GM23338 (cell line): ENCODE data around the gene BRD3. TPM values are rescaled to one million over a fixed set of nuclear protein-coding genes. Genes with fewer than 3 reads are reported as not detected.

Experiments
- ATAC-seq: fragments of 200-7000 bp; cut with Tn5 transposase; 3 replicates; pipeline ENCODE4 v1.9.1; 2020
- DNase-seq: peaks from one replicate; pipeline ENCODE4 v3.0.0-alpha.2; 2015; ENCODE audit warnings: low spot score
- H2AFZ ChIP-seq: fragments of 200-600 bp; sonication (generic); 2 replicates; pipeline ENCODE4 v1.8.0; 2016; ENCODE audit warnings: antibody characterized with exemption, mild to moderate bottlenecking, moderate library complexity
- H3F3A ChIP-seq: fragments of 200-600 bp; sonication (generic); replicated peaks from 2 replicates; pipeline ENCODE4 v1.8.0; 2017; ENCODE audit warnings: antibody characterized with exemption, mixed run types, low read depth
- H3K27ac ChIP-seq: fragments of 200-600 bp; sonication (generic); 2 replicates; pipeline ENCODE4 v1.6.1; 2016; ENCODE audit warnings: low read depth
- H3K27me3 ChIP-seq: fragments of 200-600 bp; sonication (generic); 2 replicates; pipeline ENCODE4 v1.8.0; 2016; ENCODE audit warnings: mild to moderate bottlenecking, mixed run types, moderate library complexity; ENCODE audit not compliant: insufficient read depth
- H3K36me3 ChIP-seq: fragments of 200-600 bp; sonication (generic); 2 replicates; pipeline ENCODE4 v1.8.0; 2016; ENCODE audit warnings: mild to moderate bottlenecking; ENCODE audit not compliant: insufficient read depth
- H3K4me1 ChIP-seq: fragments of 200-600 bp; sonication (generic); 2 replicates; pipeline ENCODE4 v1.8.0; 2016; ENCODE audit warnings: mild to moderate bottlenecking, moderate library complexity; ENCODE audit not compliant: insufficient read depth
- H3K4me2 ChIP-seq: fragments of 200-600 bp; sonication (generic); 2 replicates; pipeline ENCODE4 v1.7.1; 2017; ENCODE audit warnings: mixed run types
- H3K4me3 ChIP-seq: fragments of 200-600 bp; sonication (generic); 2 replicates; pipeline ENCODE4 v1.6.1; 2016; ENCODE audit warnings: mixed run types
- H3K79me2 ChIP-seq: fragments of 200-600 bp; sonication (generic); replicated peaks from 2 replicates; pipeline ENCODE4 v1.8.0; 2017; ENCODE audit warnings: mild to moderate bottlenecking; ENCODE audit not compliant: insufficient read depth
- H3K9me2 ChIP-seq: fragments of 200-600 bp; sonication (generic); 2 replicates; pipeline ENCODE4 v1.8.0; 2017; ENCODE audit not compliant: insufficient read depth
- H4K20me1 ChIP-seq: fragments of 200-600 bp; sonication (generic); replicated peaks from 2 replicates; pipeline ENCODE4 v1.8.0; 2017; ENCODE audit warnings: mild to moderate bottlenecking; ENCODE audit not compliant: insufficient read depth
- H3K27ac Mint-ChIP-seq: 2 replicates; pipeline ENCODE4 v1.8.0; 2020; ENCODE audit warnings: inconsistent platforms, mild to moderate bottlenecking, moderate library complexity, mixed read lengths
- H3K27me3 Mint-ChIP-seq: 3 replicates; pipeline ENCODE4 v1.8.0; 2022; ENCODE audit warnings: low read depth, mild to moderate bottlenecking, moderate library complexity, mixed read lengths, inconsistent platforms; ENCODE audit not compliant: insufficient read depth, poor library complexity
- H3K36me3 Mint-ChIP-seq: 3 replicates; pipeline ENCODE4 v1.8.0; 2021; ENCODE audit warnings: low read depth, mild to moderate bottlenecking, inconsistent platforms, moderate library complexity, mixed read lengths
- H3K4me1 Mint-ChIP-seq: 3 replicates; pipeline ENCODE4 v1.8.0; 2020; ENCODE audit warnings: mild to moderate bottlenecking, inconsistent platforms, mixed read lengths
- H3K4me3 Mint-ChIP-seq: 3 replicates; pipeline ENCODE4 v1.8.0; 2021; ENCODE audit warnings: moderate library complexity, mild to moderate bottlenecking, inconsistent platforms, mixed read lengths
- H3K9me3 Mint-ChIP-seq: 3 replicates; pipeline ENCODE4 v1.8.0; 2020; ENCODE audit warnings: moderate library complexity, mild to moderate bottlenecking, inconsistent platforms, mixed read lengths
- CTCF ChIP-seq, 2 experiments: fragments of 200-600 bp in 1 of 2; sonication (generic) in 1 of 2; conservative IDR thresholded peaks; 2 replicates each; pipeline versions ENCODE4 v1.5.1 to v1.6.1; 2016 to 2017; ENCODE audit warnings: antibody characterized with exemption in 2 of 2, low read depth in 2 of 2, mild to moderate bottlenecking in 2 of 2, moderate library complexity in 1 of 2
- REST ChIP-seq: IDR thresholded peaks from one replicate; pipeline ENCODE4 v1.6.1; 2018; ENCODE audit warnings: antibody characterized with exemption; ENCODE audit not compliant: unreplicated experiment
- ZNF462 ChIP-seq: fragments of 250-450 bp; sonication (Bioruptor Pico); IDR thresholded peaks from 2 replicates; pipeline ENCODE4 v1.5.0; 2020; ENCODE audit warnings: mild to moderate bottlenecking, moderate library complexity
- polyA plus RNA-seq: library from polyadenylated mRNA; unstranded; fragments of >200 nt; fragmentation: Nextera tagmentation; extraction: Ambion mirVana; gene quantifications from 2 replicates; pipeline ENCODE4 v1.2.1, GENCODE V29; 2016
- total RNA-seq: library from RNA; depleted of rRNA; stranded (reverse); fragments of >200 nt; shearing (Covaris generic); gene quantifications from 2 replicates; pipeline ENCODE4 v1.2.3, GENCODE V29; 2014

The BRD3 gene
- total and polyA plus RNA-seq, 2 experiments from 2014 or later, result 46.0 to 88.0 TPM

GRCh38 chr9:133995012-133995896, 72.6 kb downstream of the BRD3 start (continued):
- TF ChIP-seq ZNF462 (CRISPR knock-in tag), result no peak

DNA sequence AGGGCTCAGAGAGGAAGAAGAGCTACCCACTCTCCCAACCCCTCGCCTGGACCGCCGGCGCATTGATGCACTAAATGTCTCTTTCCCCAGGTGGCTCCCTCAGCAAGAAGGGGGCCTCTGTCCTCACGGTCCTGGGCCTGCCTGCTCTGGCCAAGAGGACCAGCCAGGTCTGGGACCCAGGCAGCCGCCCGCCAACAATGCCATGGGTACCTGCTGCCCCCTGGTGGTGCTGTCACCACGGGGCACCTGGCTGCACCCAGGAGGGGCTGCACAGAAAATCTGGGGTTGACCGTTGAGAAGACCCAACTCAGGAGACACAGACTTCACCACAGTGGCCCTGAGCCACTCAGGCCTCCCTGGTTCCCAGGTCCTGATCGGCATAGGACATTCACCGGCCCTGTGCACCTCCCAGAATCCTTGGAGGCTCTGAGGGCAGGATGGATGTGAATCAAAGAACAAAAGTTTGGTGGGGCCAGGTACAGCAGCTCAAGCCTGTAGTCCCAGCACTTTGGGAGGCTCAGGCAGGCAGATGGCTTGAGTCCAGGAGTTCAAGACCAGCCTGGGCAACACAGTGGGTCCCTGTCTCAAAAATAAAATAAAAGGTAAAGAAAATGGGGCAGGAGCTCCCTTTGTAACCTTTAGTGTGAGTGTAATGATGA, 73.3 kb downstream of the BRD3 start:
- TF ChIP-seq REST, result no peak
- peak; percentile 86 to 99 for TF ChIP-seq CTCF (conservative IDR thresholded peaks at IDR 0.05; ENCODE audit: low read depth in 2 of 2)
- no peaks in the 10 kb centered on the region; the same call in 2 of the 3 replicates for H3K9me3 Mint-ChIP-seq
- H3K27me3 ChIP-seq, result no peaks in the 10 kb centered on the region
- ATAC-seq (peak; percentile 65), DNase-seq (peak; percentile 86)
- H3K4me2 ChIP-seq, result peak overlapping the region; percentile 99; the same call in 1 of the 2 replicates
- no peaks in the 10 kb centered on the region for H3K36me3 Mint-ChIP-seq
- no peak overlapping the region for H3K27ac ChIP-seq
- H3F3A ChIP-seq, result 0 out of 2 replicates have a peak, but pooled peaks cover 4% of the 10 kb centered on the region
- H3K4me3 ChIP-seq, result no peak overlapping the region
- H3K4me1 ChIP-seq, result peaks cover 17% of the 10 kb centered on the region; the same call in 1 of the 2 replicates
- H3K9me2 ChIP-seq, result no peaks in the 10 kb centered on the region
- H3K4me3 Mint-ChIP-seq, result peak overlapping the region; percentile 26; the same call in 2 of the 3 replicates
- no peaks in the 10 kb centered on the region; the same call in 1 of the 2 replicates for H4K20me1 ChIP-seq
- peaks cover 18% of the 10 kb centered on the region for H3K79me2 ChIP-seq
- H3K27me3 Mint-ChIP-seq, result peaks cover 14% of the 10 kb centered on the region
- no peak overlapping the region for H3K27ac Mint-ChIP-seq
- no peaks in the 10 kb centered on the region for H3K36me3 ChIP-seq
- H3K4me1 Mint-ChIP-seq, result peaks cover 22% of the 10 kb centered on the region
- no peak overlapping the region for H2AFZ ChIP-seq
